ENCODE measurements around the gene LRRC49. TPM values are rescaled to one million over a fixed set of nuclear protein-coding genes. Genes with fewer than 3 reads are reported as not detected.
"Not testable (repeated sequence)": the region's sequence is repeated elsewhere in the genome, so short reads cannot be mapped to it uniquely, and the experiment has no call there.

LRRC49 gene
- total and polyA plus RNA-seq, 2 donors (not counting 3 experiments of a cell fraction or from before 2014, with no cell fraction given) = 3.0 to 6.6 TPM

DNA sequence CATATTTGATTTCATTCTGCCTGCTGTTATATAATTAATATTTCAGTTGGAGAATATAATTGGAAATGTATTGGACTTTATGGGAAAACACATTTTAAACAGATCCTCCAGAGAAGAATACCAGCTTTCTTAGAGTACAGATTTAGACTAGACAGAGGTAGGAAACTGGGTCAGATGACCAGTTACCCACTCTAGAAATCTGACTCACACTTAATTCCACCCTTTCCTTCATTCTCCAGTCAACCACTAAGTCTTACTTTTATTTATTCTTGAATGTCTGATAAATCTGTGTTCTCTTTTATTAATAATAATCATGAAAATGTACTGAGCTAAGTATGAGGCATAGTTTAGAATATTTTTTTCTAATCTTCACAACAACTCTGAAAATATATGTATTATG, 110.7 kb downstream of the LRRC49 start:
- H3K36me3 ChIP-seq (ENCODE audit: control insufficient read depth in 2 of 2, extremely low read depth in 1 of 2, insufficient read depth in 2 of 2, low read length in 2 of 2) = no peaks in the 10 kb centered on the region
- ChIA-PET CTCF (interaction anchor here (1.2 to 2.8 kb wide), 3 partner anchors 9 to 437 kb away, joined by 3 to 17 read pairs (median 4); no protein-coding TSS in a partner anchor), POLR2A (no interaction called here)
- H3K27me3 ChIP-seq (ENCODE audit: control insufficient read depth in 2 of 2, insufficient read depth in 2 of 2, low read length in 2 of 2) = no peaks in the 10 kb centered on the region
- no peak overlapping the region for H3K9ac ChIP-seq (replicated peaks; ENCODE audit: extremely low read depth, insufficient read depth, low read length)
- H2AFZ ChIP-seq (ENCODE audit: low read depth, low read length) = no peak overlapping the region
- H3K4me2 ChIP-seq (ENCODE audit: insufficient read depth, low read length) = no peak overlapping the region
- no peaks in the 10 kb centered on the region for H3K79me2 ChIP-seq (ENCODE audit: control insufficient read depth, insufficient read depth, low read length)
- H3K4me1 ChIP-seq (ENCODE audit: control insufficient read depth, extremely low read depth, insufficient read depth, low read length) = peaks cover 9% of the 10 kb centered on the region
- dilution Hi-C loops (cut with MboI; ENCODE audit: extremely low pct_ligation_motif_present, low sequenced_read_pairs) = no loop called here
- DNase-seq (ENCODE audit: low read depth, low spot score) (peak; percentile 21), FAIRE-seq (no peak)
- intact Hi-C loops (cut with micrococcal nuclease) = no loop called here
- no peaks in the 10 kb centered on the region for H3K9me3 ChIP-seq (replicated peaks; ENCODE audit: control insufficient read depth, insufficient read depth, low read length)
- no peak overlapping the region for H3K27ac ChIP-seq (ENCODE audit: insufficient read depth, low read depth, low read length)
- no peaks in the 10 kb centered on the region for H4K20me1 ChIP-seq (replicated peaks; ENCODE audit: control insufficient read depth, extremely low read depth, insufficient read depth, low read length)
- no peak overlapping the region for H3K4me3 ChIP-seq (replicated peaks in 1 of 3; ENCODE audit: insufficient read depth in 1 of 3, low read depth in 1 of 3, low read length in 3 of 3)
- TF ChIP-seq MYC (IDR thresholded peaks at IDR 0.05; ENCODE audit: low read depth, low read length) = no peak
- peak; percentile 18 for TF ChIP-seq FOS (IDR thresholded peaks at IDR 0.05; ENCODE audit: borderline replicate concordance, insufficient read depth, low read length)
- no peaks in the 10 kb centered on the region for H3K9me1 ChIP-seq (replicated peaks; ENCODE audit: control insufficient read depth, extremely low read depth, insufficient read depth, low read length)
- BruUV-seq (replicated peaks) = no TSS peak

DNA sequence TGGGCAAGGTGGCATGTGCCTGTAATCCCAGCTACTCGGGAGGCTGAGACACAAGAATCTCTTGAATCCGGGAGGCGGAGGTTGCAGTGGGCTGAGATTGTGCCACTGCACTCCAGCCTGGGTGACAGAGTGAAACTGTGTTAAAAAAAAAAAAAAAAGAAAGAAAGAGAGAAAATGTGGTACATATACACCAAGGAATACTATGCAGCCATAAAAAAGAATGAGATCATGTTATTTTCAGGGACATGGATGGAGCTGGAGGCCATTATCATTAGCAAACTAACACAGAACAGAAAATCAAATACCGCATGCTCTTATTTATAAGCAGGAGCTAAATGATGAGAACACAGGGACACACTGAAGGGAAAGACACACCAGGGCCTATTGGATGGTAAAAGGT, 111.9 kb downstream of the LRRC49 start:
- POLR2A ChIA-PET; DNase-seq (ENCODE audit: low read depth, low spot score): not testable (repeated sequence)

More for the DNA sequence above, 111.9 kb downstream of the LRRC49 start:
- FAIRE-seq; dilution Hi-C loops (cut with MboI; ENCODE audit: extremely low pct_ligation_motif_present, low sequenced_read_pairs); H4K20me1 ChIP-seq (replicated peaks; ENCODE audit: control insufficient read depth, extremely low read depth, insufficient read depth, low read length); H3K9ac ChIP-seq (replicated peaks; ENCODE audit: extremely low read depth, insufficient read depth, low read length); H3K36me3 ChIP-seq (ENCODE audit: control insufficient read depth in 2 of 2, extremely low read depth in 1 of 2, insufficient read depth in 2 of 2, low read length in 2 of 2); H3K9me3 ChIP-seq (replicated peaks; ENCODE audit: control insufficient read depth, insufficient read depth, low read length); H3K27ac ChIP-seq (ENCODE audit: insufficient read depth, low read depth, low read length); BruUV-seq (replicated peaks); H3K4me2 ChIP-seq (ENCODE audit: insufficient read depth, low read length); H3K4me3 ChIP-seq (replicated peaks in 1 of 3; ENCODE audit: insufficient read depth in 1 of 3, low read depth in 1 of 3, low read length in 3 of 3); H3K27me3 ChIP-seq (ENCODE audit: control insufficient read depth in 2 of 2, insufficient read depth in 2 of 2, low read length in 2 of 2); intact Hi-C loops (cut with micrococcal nuclease); H3K79me2 ChIP-seq (ENCODE audit: control insufficient read depth, insufficient read depth, low read length); CTCF ChIA-PET; H2AFZ ChIP-seq (ENCODE audit: low read depth, low read length); H3K4me1 ChIP-seq (ENCODE audit: control insufficient read depth, extremely low read depth, insufficient read depth, low read length); H3K9me1 ChIP-seq (replicated peaks; ENCODE audit: control insufficient read depth, extremely low read depth, insufficient read depth, low read length): not testable (repeated sequence)
